Measurements from ENCODE around the gene ZNF441. TPM values are rescaled to one million over a fixed set of nuclear protein-coding genes. Genes with fewer than 3 reads are reported as not detected.

ZNF441 gene
- 0.85 and 1.3 TPM in 2 replicates for total RNA-seq (2021)
- long read RNA-seq, full-length matches to known transcripts = 13 of 13 reads
- long read RNA-seq, partial matches to known transcripts = 0 of 13 reads
- long read RNA-seq, other reads (novel, unspliced or antisense) = 0 of 13 reads

DNA sequence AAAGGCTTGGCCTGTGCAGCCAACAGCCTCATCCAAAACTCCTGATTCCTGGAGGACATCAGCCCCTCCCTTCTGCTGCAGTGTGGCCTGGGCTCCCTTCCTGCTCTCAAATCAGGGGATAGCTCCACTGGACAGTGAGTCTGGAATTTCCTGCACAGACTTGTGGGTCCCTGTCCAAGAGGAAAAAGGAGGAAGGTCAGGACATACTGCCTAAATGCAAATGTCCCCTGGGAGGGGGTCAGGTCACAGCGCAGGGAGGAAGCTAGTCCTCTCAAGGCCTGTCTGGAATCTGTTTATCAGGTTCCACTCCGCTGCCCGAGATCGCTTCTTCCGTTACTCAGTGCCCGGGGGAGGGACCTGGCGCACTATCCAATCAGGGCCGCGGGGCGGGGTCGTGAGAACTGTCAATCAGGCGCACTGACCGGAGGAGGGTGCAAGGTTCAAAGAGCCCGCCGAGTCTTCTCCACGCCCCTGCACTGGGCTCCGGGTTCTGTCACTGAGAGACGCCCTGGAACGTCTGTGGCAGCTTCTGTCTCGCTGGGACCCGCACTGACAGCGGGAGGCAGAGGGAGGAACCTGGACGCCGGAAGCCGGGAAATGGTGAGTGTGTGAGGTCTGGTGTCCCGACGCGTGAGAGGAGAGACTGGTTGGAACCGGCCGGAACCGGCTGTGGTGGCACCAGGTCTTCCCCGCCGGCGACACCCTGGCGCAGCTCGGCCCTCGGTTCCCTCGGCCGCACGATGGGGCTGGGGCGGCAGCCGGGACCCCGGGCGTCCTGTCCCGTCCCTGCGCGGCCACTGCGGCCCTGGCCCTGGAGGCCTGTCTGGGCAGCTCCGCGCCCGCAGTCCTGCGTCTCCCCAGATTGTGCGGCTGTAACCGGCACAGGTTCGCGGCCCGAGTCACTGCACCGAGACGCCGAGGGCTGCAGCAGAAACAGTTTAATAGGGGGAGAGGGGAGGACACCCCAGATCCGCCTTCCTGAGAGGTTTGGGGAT, at the start of gene ZNF441:
Gene ZNF441, plus strand, starts transcription at position 404 of the 995 bp plus-strand sequence. Its CDS starts 194 bp downstream, at position 598.
- TF ChIP-seq, protein P1, sequence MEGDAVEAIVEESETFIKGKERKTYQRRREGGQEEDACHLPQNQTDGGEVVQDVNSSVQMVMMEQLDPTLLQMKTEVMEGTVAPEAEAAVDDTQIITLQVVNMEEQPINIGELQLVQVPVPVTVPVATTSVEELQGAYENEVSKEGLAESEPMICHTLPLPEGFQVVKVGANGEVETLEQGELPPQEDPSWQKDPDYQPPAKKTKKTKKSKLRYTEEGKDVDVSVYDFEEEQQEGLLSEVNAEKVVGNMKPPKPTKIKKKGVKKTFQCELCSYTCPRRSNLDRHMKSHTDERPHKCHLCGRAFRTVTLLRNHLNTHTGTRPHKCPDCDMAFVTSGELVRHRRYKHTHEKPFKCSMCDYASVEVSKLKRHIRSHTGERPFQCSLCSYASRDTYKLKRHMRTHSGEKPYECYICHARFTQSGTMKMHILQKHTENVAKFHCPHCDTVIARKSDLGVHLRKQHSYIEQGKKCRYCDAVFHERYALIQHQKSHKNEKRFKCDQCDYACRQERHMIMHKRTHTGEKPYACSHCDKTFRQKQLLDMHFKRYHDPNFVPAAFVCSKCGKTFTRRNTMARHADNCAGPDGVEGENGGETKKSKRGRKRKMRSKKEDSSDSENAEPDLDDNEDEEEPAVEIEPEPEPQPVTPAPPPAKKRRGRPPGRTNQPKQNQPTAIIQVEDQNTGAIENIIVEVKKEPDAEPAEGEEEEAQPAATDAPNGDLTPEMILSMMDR (conservative IDR thresholded peaks at IDR 0.05) = no peak
- peak within 1 kb of the TSS; percentile 70 for H3K9ac ChIP-seq (ENCODE audit: extremely low read depth, insufficient read length, low read length)
- H3K56ac ChIP-seq (ENCODE audit: insufficient read length, low read depth, low read length) = no peak within 1 kb of the TSS
- Mint-ChIP-seq H3K36me3 (ENCODE audit: insufficient read depth in 1 of 3, low read depth in 3 of 3) (peaks cover under 1 to 10% (median 4%) of the 10 kb centered on the region in 3 experiments; a peak in 6 of 7 replicates), H3K4me1 (peaks cover 3% of the 10 kb centered on the region in 2 experiments; a peak in 3 of 4 replicates), H3K9me3 (peaks cover 31 to 33% of the 10 kb centered on the region in 2 experiments), H3K27ac (no peak within 1 kb of the TSS; a peak in 1 of 7 replicates), H3K4me3 (peak within 1 kb of the TSS; percentile 90 to 95), H3K27me3 (ENCODE audit: low read depth) (peaks cover 67% of the 10 kb centered on the region)
- no peaks in the 10 kb centered on the region for H3K9me3 ChIP-seq (ENCODE audit: control insufficient read depth, low read depth, low read length)
- H2BK5ac ChIP-seq (ENCODE audit: insufficient read length, low read length) = no peak within 1 kb of the TSS
- peak within 1 kb of the TSS; percentile 59 for H3K4me2 ChIP-seq (ENCODE audit: insufficient read depth, insufficient read length, low read length)
- no peak within 1 kb of the TSS for H3K23ac ChIP-seq (ENCODE audit: insufficient read length, low read depth, low read length)
- H3K18ac ChIP-seq (ENCODE audit: insufficient read length, low read depth, low read length) = peak within 1 kb of the TSS; percentile 97
- H3K4me1 ChIP-seq (ENCODE audit: insufficient read depth, low read length) = no peaks in the 10 kb centered on the region
- H3K79me2 ChIP-seq (ENCODE audit: insufficient read depth, low read length) = no peaks in the 10 kb centered on the region
- no peak within 1 kb of the TSS for H2BK120ac ChIP-seq (ENCODE audit: low read depth, low read length, poor library complexity, severe bottlenecking)
- H3K27me3 ChIP-seq (ENCODE audit: insufficient read depth, low read length) = peaks cover 9% of the 10 kb centered on the region; the same call in 1 of the 2 replicates
- no CpG with 5 or more reads among the region's 61 CpGs for WGBS (ENCODE audit: extremely low coverage, insufficient read length, low lambda C conversion rate)
- H4K91ac ChIP-seq (ENCODE audit: insufficient read length, low read depth, low read length) = no peak within 1 kb of the TSS
- H2BK20ac ChIP-seq (ENCODE audit: low read depth, low read length, poor library complexity, severe bottlenecking) = no peak within 1 kb of the TSS
- no peak within 1 kb of the TSS for H3T11ph ChIP-seq (ENCODE audit: low read length)
- peak within 1 kb of the TSS; percentile 93 for H3K14ac ChIP-seq (ENCODE audit: insufficient read depth, low read length)
- peak within 1 kb of the TSS; percentile 96 for H2AFZ ChIP-seq (ENCODE audit: low read length)
- peak within 1 kb of the TSS; percentile 53 for H2BK12ac ChIP-seq (ENCODE audit: insufficient read length, low read depth, low read length)
- H3K4ac ChIP-seq (ENCODE audit: low read depth, low read length) = no peak within 1 kb of the TSS
- H4K5ac ChIP-seq (ENCODE audit: insufficient read length, low read depth, low read length) = no peak within 1 kb of the TSS
- no peak within 1 kb of the TSS for H3K27ac ChIP-seq (ENCODE audit: insufficient read length, low read depth, low read length)
- H2BK15ac ChIP-seq (ENCODE audit: low read depth, low read length) = peak within 1 kb of the TSS; percentile 95; the same call in 1 of the 2 replicates
- no peaks in the 10 kb centered on the region for H4K20me1 ChIP-seq (ENCODE audit: control insufficient read depth, insufficient read depth, insufficient read length)
- no peak within 1 kb of the TSS for H4K8ac ChIP-seq (replicated peaks; ENCODE audit: insufficient read length, low read depth, low read length)
- no peak within 1 kb of the TSS for H2AK5ac ChIP-seq (ENCODE audit: insufficient read length, low read length)
- peak; percentile 92 for DNase-seq
- no peaks in the 10 kb centered on the region for H3K79me1 ChIP-seq (ENCODE audit: insufficient read depth, low read depth, low read length, poor library complexity, severe bottlenecking)
- H3K23me2 ChIP-seq (ENCODE audit: insufficient read length, low read depth, low read length, poor library complexity, severe bottlenecking) = peaks cover 12% of the 10 kb centered on the region
